Measurements from ENCODE around the gene TMEM254. TPM values are rescaled to one million over a fixed set of nuclear protein-coding genes. Genes with fewer than 3 reads are reported as not detected.
A peak's percentile ranks its signal among the peaks of the same experiment; 100 is the strongest.
"Not testable (repeated sequence)": the region's sequence is repeated elsewhere in the genome, so short reads cannot be mapped to it uniquely, and the experiment has no call there.

TMEM254 gene
- total RNA-seq, 8 experiments from 2014 or later, result 8.9 to 28.5 (median 15.1) TPM

GRCh38 chr10:80051993-80052392 lies 26.5 kb upstream of the TMEM254 start:
- in situ Hi-C loops (cut with MboI; ENCODE audit: low pct_unique_long_range_greater_than_20kb in 2 of 9, low sequenced_read_pairs in 9 of 9, unreplicated experiment in 9 of 9), result no loop called here
- Histone ChIP-seq H3K27ac (no peak overlapping the region), H3K4me3 (no peak overlapping the region), H3K4me1 (replicated peaks in 1 of 2) (no peaks in the 10 kb centered on the region)
- ATAC-seq (replicated peaks in 6 of 8), result no peak
- WGBS, 10 experiments, result 21 to 92% (median 72%) methylated on average over 2 to 3 of the region's 3 CpGs; no CpG with 5 or more reads in 1 of the 10 experiments

- no peaks in the 10 kb centered on the region for H3K4me1 ChIP-seq (replicated peaks in 1 of 2)
- in situ Hi-C loops (cut with MboI; ENCODE audit: low pct_unique_long_range_greater_than_20kb in 2 of 9, low sequenced_read_pairs in 9 of 9, unreplicated experiment in 9 of 9), result no loop called here
- H3K4me3 ChIP-seq, result no peak overlapping the region
- WGBS, 10 experiments, result 40 to 100% (median 83%) methylated on average over 2 of the region's 2 CpGs; no CpG with 5 or more reads in 2 of the 10 experiments
- no peak for ATAC-seq (replicated peaks in 6 of 8)
- no peak overlapping the region for H3K27ac ChIP-seq
Measured at GRCh38 chr10:80055760-80056159, 22.7 kb upstream of the TMEM254 start.

- no peak overlapping the region for H3K27ac ChIP-seq
- ATAC-seq (replicated peaks in 6 of 8), result peak in 1 of 8 experiments; percentile 23
- H3K4me3 ChIP-seq, result no peak overlapping the region
- WGBS, 10 experiments, result 60 to 92% (median 80%) methylated on average over 1 to 2 of the region's 4 CpGs; no CpG with 5 or more reads in 5 of the 10 experiments
- in situ Hi-C loops (cut with MboI; ENCODE audit: low pct_unique_long_range_greater_than_20kb in 2 of 9, low sequenced_read_pairs in 9 of 9, unreplicated experiment in 9 of 9), result no loop called here
- H3K4me1 ChIP-seq (replicated peaks in 1 of 2), result no peaks in the 10 kb centered on the region
Measured at GRCh38 chr10:80057171-80057570, 21.3 kb upstream of the TMEM254 start.

- no peak for ATAC-seq (replicated peaks in 6 of 8)
- Histone ChIP-seq H3K27ac (no peak overlapping the region), H3K4me1 (replicated peaks in 1 of 2) (no peaks in the 10 kb centered on the region), H3K4me3 (no peak overlapping the region)
- in situ Hi-C loops (cut with MboI; ENCODE audit: low pct_unique_long_range_greater_than_20kb in 2 of 9, low sequenced_read_pairs in 9 of 9, unreplicated experiment in 9 of 9), result no loop called here
- WGBS, 10 experiments, result 26 to 96% (median 83%) methylated on average over 2 to 8 of the region's 8 CpGs
Measured at GRCh38 chr10:80064120-80064886, 14.2 kb upstream of the TMEM254 start.

GRCh38 chr10:80066809-80067208 lies 11.7 kb upstream of the TMEM254 start:
- WGBS, 10 experiments, result 53 to 100% (median 93%) methylated on average over 1 to 4 of the region's 4 CpGs; no CpG with 5 or more reads in 3 of the 10 experiments
- Histone ChIP-seq H3K4me3 (no peak overlapping the region), H3K27ac (no peak overlapping the region), H3K4me1 (replicated peaks in 1 of 2) (no peaks in the 10 kb centered on the region)
- in situ Hi-C loops (cut with MboI; ENCODE audit: low pct_unique_long_range_greater_than_20kb in 2 of 9, low sequenced_read_pairs in 9 of 9, unreplicated experiment in 9 of 9), result no loop called here
- no peak for ATAC-seq (replicated peaks in 6 of 8)

GRCh38 chr10:80067821-80068220 lies 10.6 kb upstream of the TMEM254 start:
- H3K27ac ChIP-seq; in situ Hi-C loops (cut with MboI; ENCODE audit: low pct_unique_long_range_greater_than_20kb in 2 of 9, low sequenced_read_pairs in 9 of 9, unreplicated experiment in 9 of 9); ATAC-seq (replicated peaks in 6 of 8): not testable (repeated sequence)

GRCh38 chr10:80068270-80068669 lies 10.2 kb upstream of the TMEM254 start:
- 2 to 68% (median 41%) methylated on average over 2 of the region's 2 CpGs for WGBS, 10 experiments
- no peaks in the 10 kb centered on the region for H3K4me1 ChIP-seq (replicated peaks in 1 of 2)
- in situ Hi-C loops (cut with MboI; ENCODE audit: low pct_unique_long_range_greater_than_20kb in 2 of 9, low sequenced_read_pairs in 9 of 9, unreplicated experiment in 9 of 9), result no loop called here
- H3K4me3 ChIP-seq, result no peak overlapping the region
- ATAC-seq (replicated peaks in 6 of 8), result no peak
- H3K27ac ChIP-seq, result no peak overlapping the region

More at GRCh38 chr10:80067821-80068220, 10.6 kb upstream of the TMEM254 start:
- not testable (repeated sequence) for H3K4me3 ChIP-seq; H3K4me1 ChIP-seq (replicated peaks in 1 of 2)

- peak in 6 of 8 experiments; percentile 22 to 50 (median 38) for ATAC-seq (replicated peaks in 6 of 8)
- Histone ChIP-seq H3K27ac (no peak overlapping the region), H3K4me1 (replicated peaks in 1 of 2) (no peaks in the 10 kb centered on the region), H3K4me3 (no peak overlapping the region)
- 50 to 100% (median 89%) methylated on average over 1 to 2 of the region's 3 CpGs; no CpG with 5 or more reads in 2 of the 10 experiments for WGBS, 10 experiments
- in situ Hi-C loops (cut with MboI; ENCODE audit: low pct_unique_long_range_greater_than_20kb in 2 of 9, low sequenced_read_pairs in 9 of 9, unreplicated experiment in 9 of 9), result no loop called here
Measured at GRCh38 chr10:80070057-80070456, 8.4 kb upstream of the TMEM254 start.

GRCh38 chr10:80072584-80072983 lies 5.9 kb upstream of the TMEM254 start:
- no peak for ATAC-seq (replicated peaks in 6 of 8)
- H3K4me1 ChIP-seq (replicated peaks in 1 of 2), result no peaks in the 10 kb centered on the region
- WGBS, 10 experiments, result 80 to 100% (median 100%) methylated on average over 1 to 2 of the region's 2 CpGs; no CpG with 5 or more reads in 2 of the 10 experiments
- H3K27ac ChIP-seq, result no peak overlapping the region
- in situ Hi-C loops (cut with MboI; ENCODE audit: low pct_unique_long_range_greater_than_20kb in 2 of 9, low sequenced_read_pairs in 9 of 9, unreplicated experiment in 9 of 9), result no loop called here
- no peak overlapping the region for H3K4me3 ChIP-seq

- in situ Hi-C loops (cut with MboI; ENCODE audit: low pct_unique_long_range_greater_than_20kb in 2 of 9, low sequenced_read_pairs in 9 of 9, unreplicated experiment in 9 of 9), result no loop called here
- 78 to 100% (median 100%) methylated on average over 1 of the region's 1 CpG; no CpG with 5 or more reads in 7 of the 10 experiments for WGBS, 10 experiments
Measured at GRCh38 chr10:80075781-80076180, 2.7 kb upstream of the TMEM254 start.

GRCh38 chr10:80077869-80078447 lies 507 bp upstream of the TMEM254 start:
- peak in 2 of 8 experiments; percentile 2 to 3 for ATAC-seq (replicated peaks in 6 of 8)
- 20 to 100% (median 80%) methylated on average over 1 to 12 of the region's 14 CpGs; no CpG with 5 or more reads in 1 of the 10 experiments for WGBS, 10 experiments
- in situ Hi-C loops (cut with MboI; ENCODE audit: low pct_unique_long_range_greater_than_20kb in 2 of 9, low sequenced_read_pairs in 9 of 9, unreplicated experiment in 9 of 9), result no loop called here

More at GRCh38 chr10:80075781-80076180, 2.7 kb upstream of the TMEM254 start:
- H3K4me1 ChIP-seq (replicated peaks in 1 of 2), result peaks cover 3 to 8% of the 10 kb centered on the region in 2 donors
- H3K27ac ChIP-seq, result no peak overlapping the region
- no peak for ATAC-seq (replicated peaks in 6 of 8)
- H3K4me3 ChIP-seq, result no peak overlapping the region

GRCh38 chr10:80079312-80079719 lies 851 bp downstream of the TMEM254 start:
- no peak for ATAC-seq (replicated peaks in 6 of 8)
- 0 to 12% (median 3%) methylated on average over 1 to 10 of the region's 12 CpGs; no CpG with 5 or more reads in 2 of the 10 experiments for WGBS, 10 experiments
- peak overlapping the region; percentile 89 to 93 for H3K27ac ChIP-seq
- in situ Hi-C loops (cut with MboI; ENCODE audit: low pct_unique_long_range_greater_than_20kb in 2 of 9, low sequenced_read_pairs in 9 of 9, unreplicated experiment in 9 of 9), result no loop called here
- peak overlapping the region; percentile 51 to 92 (median 73) for H3K4me3 ChIP-seq
- peaks cover 3 to 8% of the 10 kb centered on the region in 2 donors for H3K4me1 ChIP-seq (replicated peaks in 1 of 2)

More at GRCh38 chr10:80077869-80078447, 507 bp upstream of the TMEM254 start:
- H3K27ac ChIP-seq, result peak overlapping the region; percentile 89 to 93
- peaks cover 3 to 8% of the 10 kb centered on the region in 2 donors for H3K4me1 ChIP-seq (replicated peaks in 1 of 2)
- peak overlapping the region; percentile 51 to 92 (median 73) for H3K4me3 ChIP-seq

- Histone ChIP-seq H3K4me3 (no peak overlapping the region), H3K27ac (no peak overlapping the region), H3K4me1 (replicated peaks in 1 of 2) (peaks cover 3 to 8% of the 10 kb centered on the region in 2 donors)
- ATAC-seq (replicated peaks in 6 of 8), result no peak
- in situ Hi-C loops (cut with MboI; ENCODE audit: low pct_unique_long_range_greater_than_20kb in 2 of 9, low sequenced_read_pairs in 9 of 9, unreplicated experiment in 9 of 9), result no loop called here
- WGBS, 10 experiments, result 71 to 96% (median 85%) methylated on average over 3 to 4 of the region's 9 CpGs; no CpG with 5 or more reads in 4 of the 10 experiments
Measured at GRCh38 chr10:80081026-80081425, 2.6 kb downstream of the TMEM254 start.

Measured in motor neuron (in vitro differentiated cells).